GM19467 (cell line): ENCODE measurements around the gene ARHGAP11A.

Experiments
- ATAC-seq: cut with Tn5 transposase; IDR thresholded peaks from one replicate; pipeline ENCODE4 v1.9.1; 2021; ENCODE audit warnings: mild to moderate bottlenecking, moderate library complexity; ENCODE audit not compliant: unreplicated experiment

ARHGAP11A gene

DNA sequence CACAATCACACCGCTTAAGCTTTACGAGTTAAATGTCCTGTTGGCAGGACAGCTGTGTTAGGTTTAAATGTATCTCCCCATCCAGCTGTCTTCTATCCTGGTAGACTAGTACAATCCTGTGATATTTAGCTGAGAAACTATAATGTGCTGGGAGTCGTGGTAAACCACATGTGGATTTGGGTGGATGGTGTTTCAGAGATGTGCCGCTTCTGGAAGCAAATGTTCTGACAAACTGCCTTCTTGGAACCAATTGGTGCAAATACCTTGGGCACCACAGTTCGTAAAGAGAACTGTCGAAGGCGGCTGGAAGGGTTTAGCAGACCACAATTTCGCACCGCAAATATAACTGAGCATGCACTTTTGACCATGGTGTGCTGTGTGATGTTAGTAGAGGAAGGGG lies 41.2 kb downstream of the ARHGAP11A start:
- ATAC-seq: no peak

GRCh38 chr15:32657198-32657883 lies 42.0 kb downstream of the ARHGAP11A start:
- ATAC-seq: no peak

DNA sequence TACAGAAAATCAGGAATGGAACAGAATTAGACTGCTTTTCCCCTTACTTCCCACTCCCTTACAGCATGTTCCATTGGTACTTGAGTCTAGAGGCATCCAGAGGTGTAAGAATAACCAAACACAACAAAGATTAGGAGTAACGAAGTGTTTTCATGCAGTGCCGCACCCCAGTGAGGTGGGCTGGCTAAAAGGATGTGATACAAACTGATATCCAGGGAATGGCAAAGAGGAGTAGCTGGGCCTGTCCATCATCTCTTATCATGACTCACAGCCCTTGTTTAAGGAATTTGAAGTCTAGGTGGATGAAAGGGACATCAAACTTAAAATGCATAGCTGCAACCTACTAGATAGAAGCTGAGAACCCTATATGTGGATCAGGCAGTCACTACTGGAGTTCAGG lies 42.6 kb downstream of the ARHGAP11A start:
- no peak for ATAC-seq

DNA sequence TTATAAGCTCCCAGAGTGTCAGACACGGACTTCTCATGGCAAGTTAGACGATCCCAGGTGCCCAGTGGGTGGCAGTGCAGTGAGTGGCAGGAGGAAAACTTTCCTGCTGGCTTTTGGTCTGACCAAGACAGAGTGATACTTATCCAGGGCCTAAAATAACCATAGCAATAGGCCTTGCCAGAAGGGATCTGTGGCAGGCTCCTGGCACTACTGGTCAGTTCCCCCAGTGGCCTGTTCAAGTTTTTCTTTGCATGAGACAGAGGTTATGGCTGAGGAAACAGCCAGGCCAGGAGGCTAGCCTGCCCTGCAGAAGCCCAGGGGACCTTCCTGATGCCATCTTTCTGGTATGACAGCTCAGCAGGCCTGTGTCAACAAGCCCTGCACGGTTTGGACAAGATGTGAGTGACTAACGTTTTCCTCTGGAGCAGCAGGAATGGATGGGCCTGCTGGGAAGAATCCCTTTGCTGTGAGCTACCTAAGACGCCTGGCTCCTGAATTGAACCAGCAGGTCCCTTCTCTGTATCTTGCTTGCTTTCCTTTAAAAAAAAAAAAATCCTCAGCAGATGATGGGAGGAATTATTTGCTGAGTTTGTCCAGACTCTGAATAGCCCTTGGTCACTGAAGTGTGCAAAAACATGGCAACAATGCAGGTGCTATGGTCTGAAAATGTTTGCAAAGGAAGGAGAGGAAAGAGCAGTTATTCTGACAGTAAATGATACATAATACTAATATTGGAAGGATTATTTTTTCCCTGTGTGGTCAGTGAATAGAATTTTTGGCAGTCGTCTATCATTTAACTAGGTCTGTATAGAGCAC lies 44.2 kb downstream of the ARHGAP11A start:
- no peak for ATAC-seq

DNA sequence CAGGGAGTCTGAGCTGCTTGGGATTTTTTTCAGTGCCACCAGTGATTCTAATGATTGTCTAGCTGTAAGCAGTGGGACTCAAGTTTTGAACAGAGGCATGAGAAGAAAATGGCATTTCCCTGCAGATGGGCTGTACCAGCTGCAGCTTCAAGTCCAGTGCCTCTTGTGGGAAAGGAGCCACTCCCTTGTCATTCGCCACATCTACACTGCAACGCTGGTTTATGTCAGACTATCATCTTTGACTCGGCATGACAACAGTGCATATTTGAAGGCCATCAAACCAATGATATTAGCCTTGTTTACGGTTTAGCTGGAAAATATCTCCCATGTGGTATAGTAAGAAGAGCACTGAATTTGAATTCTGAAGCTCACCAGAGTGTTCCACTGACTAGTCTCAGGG lies 48.4 kb downstream of the ARHGAP11A start:
- ATAC-seq: no peak

DNA sequence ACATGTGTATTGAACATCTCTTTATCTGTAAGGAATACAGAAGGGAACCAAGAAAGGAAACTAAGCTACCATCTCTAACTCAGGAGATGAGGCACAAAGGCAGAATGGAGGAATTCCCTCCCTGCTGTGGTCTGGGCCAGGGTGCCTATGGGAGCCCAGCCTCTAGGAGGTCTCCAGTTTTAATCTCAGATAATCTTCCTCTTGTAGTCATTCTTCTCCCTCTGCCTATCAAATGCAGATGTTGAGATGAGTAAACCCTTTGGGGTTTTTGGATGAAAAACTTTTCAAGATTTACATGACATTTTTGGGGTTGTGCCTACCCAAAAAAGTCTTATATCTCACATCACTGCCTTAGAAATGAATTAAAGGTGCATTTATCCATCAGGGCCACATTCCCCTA lies 49.5 kb downstream of the ARHGAP11A start:
- no peak for ATAC-seq

GRCh38 chr15:32667321-32667720 lies 52.0 kb downstream of the ARHGAP11A start:
- ATAC-seq: no peak

- no peak for ATAC-seq
These were observed 53.6 kb downstream of the ARHGAP11A start for GRCh38 chr15:32668942-32669341.

GRCh38 chr15:32669896-32670611 lies 54.8 kb downstream of the ARHGAP11A start:
- ATAC-seq: no peak

GRCh38 chr15:32670623-32671022 lies 55.3 kb downstream of the ARHGAP11A start:
- ATAC-seq: no peak

- no peak for ATAC-seq
These were observed 56.3 kb downstream of the ARHGAP11A start for GRCh38 chr15:32671339-32672325.

DNA sequence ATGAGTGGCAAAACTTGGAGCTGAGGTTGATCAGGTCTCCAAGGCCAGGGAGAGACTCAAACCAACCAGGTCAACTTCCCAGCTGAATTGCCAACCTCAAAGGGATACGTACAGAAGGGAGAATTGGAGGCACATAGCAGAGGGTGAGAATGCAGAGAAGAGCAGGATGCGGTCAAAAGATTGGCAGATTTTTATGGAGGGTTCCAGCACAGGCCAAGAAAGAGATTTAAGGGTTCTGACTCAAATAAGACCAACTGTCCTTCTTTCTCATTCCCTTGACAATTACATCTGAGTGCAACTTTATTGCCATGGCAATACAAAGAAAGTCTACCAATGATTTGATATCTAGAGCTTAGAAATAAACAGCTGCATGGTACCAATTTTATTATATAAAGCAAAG lies 59.4 kb downstream of the ARHGAP11A start:
- no peak for ATAC-seq

GRCh38 chr15:32675466-32675865 lies 60.2 kb downstream of the ARHGAP11A start:
- no peak for ATAC-seq

DNA sequence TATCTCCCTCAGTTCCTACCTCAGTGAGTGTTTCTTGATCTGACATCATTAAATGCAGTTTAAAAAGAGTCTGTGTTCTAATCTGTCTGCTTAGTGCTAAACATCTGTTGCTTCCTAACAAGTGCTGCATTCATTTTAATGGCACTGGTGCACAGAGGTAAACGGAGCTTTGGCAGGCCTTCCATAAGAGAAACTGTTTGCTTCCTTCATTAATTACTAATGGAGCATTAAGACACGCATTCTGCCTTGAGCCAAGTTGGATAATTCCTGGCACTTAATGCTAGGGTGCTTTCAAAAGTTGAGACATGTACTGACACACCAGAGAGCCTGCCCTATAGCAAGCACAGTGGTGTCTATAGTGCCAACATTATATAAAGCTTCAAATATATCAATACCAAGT lies 60.9 kb downstream of the ARHGAP11A start:
- ATAC-seq: no peak

- no peak for ATAC-seq
These were observed 62.0 kb downstream of the ARHGAP11A start for GRCh38 chr15:32677238-32677750.

- ATAC-seq: no peak
These were observed 64.0 kb downstream of the ARHGAP11A start for GRCh38 chr15:32679298-32679690.

DNA sequence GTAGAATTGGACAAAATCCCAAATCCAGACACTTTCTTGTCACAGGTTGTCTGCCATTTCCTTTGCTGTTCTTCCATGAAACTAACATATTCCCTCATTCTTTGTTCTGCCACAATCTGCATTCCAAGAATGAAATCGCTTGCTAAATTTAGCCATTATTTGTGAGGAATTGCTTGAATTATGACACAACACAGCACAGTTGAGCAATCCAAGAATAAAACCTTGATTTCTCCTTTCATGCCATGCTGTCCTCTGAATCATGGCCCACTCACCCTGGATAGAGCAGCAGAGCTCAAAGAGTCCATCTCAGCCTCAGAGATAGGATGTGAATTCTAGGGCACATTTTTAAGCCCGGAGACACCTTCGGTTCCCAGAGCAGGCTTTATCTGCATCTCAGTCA lies 67.3 kb downstream of the ARHGAP11A start:
- ATAC-seq: no peak

GRCh38 chr15:32682977-32683630 lies 67.8 kb downstream of the ARHGAP11A start:
- ATAC-seq: no peak

GRCh38 chr15:32683906-32684584 lies 68.7 kb downstream of the ARHGAP11A start:
- no peak for ATAC-seq
